Neutrophil (primary cell): ENCODE measurements around the gene FBXO22.
"Not testable (repeated sequence)": the region's sequence is repeated elsewhere in the genome, so short reads cannot be mapped to it uniquely, and the experiment has no call there.

Experiments
- H3K27ac ChIP-seq: fragments of 200-600 bp; sonication (generic); 2 replicates; pipeline ENCODE4 v1.5.1; 2016; ENCODE audit warnings: mild to moderate bottlenecking, moderate library complexity
- H3K27me3 ChIP-seq: fragments of 200-600 bp; sonication (generic); 2 replicates; pipeline ENCODE4 v1.6.0; 2016; ENCODE audit warnings: mild to moderate bottlenecking
- H3K36me3 ChIP-seq: fragments of 200-600 bp; sonication (generic); 2 replicates; pipeline ENCODE4 v1.5.1; 2017
- H3K4me1 ChIP-seq, 2 experiments: fragments of 200-600 bp in 1 of 2; sonication (generic) in 1 of 2; 1 replicate in 1 of 2; 2 replicates in 1 of 2; pipeline versions ENCODE4 v1.5.1 to v1.6.1; 2013 to 2016; ENCODE audit warnings: low read depth in 1 of 2, low read length in 1 of 2, mild to moderate bottlenecking in 1 of 2, moderate library complexity in 1 of 2; ENCODE audit not compliant: control insufficient read depth in 1 of 2, insufficient read depth in 1 of 2
- H3K4me3 ChIP-seq, 2 experiments: fragments of 200-600 bp in 1 of 2; sonication (generic) in 1 of 2; 1 replicate in 1 of 2; 2 replicates in 1 of 2; pipeline ENCODE4 v1.5.1; 2013 to 2016; ENCODE audit warnings: low read depth in 1 of 2, low read length in 1 of 2, mild to moderate bottlenecking in 1 of 2, moderate library complexity in 1 of 2
- H3K9me3 ChIP-seq: fragments of 200-600 bp; sonication (generic); 2 replicates; pipeline ENCODE4 v1.5.1; 2016
- CTCF ChIP-seq: fragments of 200-600 bp; sonication (generic); IDR thresholded peaks from 2 replicates; pipeline ENCODE4 v1.5.1; 2016; ENCODE audit warnings: antibody characterized with exemption

Gene FBXO22

GRCh38 chr15:75903331-75904239, at the start of gene FBXO22:
Gene FBXO22 (plus strand): TSS chr15:75903878. CDS start chr15:75903964, 86 bp downstream.
- H3K9me3 ChIP-seq: no peaks in the 10 kb centered on the region
- peak within 1 kb of the TSS; percentile 83 to 86 for H3K4me3 ChIP-seq
- peak within 1 kb of the TSS; percentile 83 for H3K27ac ChIP-seq
- peaks cover 14 to 20% of the 10 kb centered on the region in 2 experiments for H3K4me1 ChIP-seq
- no peaks in the 10 kb centered on the region for H3K27me3 ChIP-seq
- peaks cover 12% of the 10 kb centered on the region for H3K36me3 ChIP-seq
- peak; percentile 43 for TF ChIP-seq CTCF

GRCh38 chr15:75857886-75858285, 45.8 kb upstream of the FBXO22 start:
- TF ChIP-seq CTCF: no peak
- Histone ChIP-seq H3K36me3 (no peaks in the 10 kb centered on the region), H3K4me3 (no peak overlapping the region), H3K27ac (no peak overlapping the region), H3K27me3 (no peaks in the 10 kb centered on the region), H3K4me1 (no peaks in the 10 kb centered on the region), H3K9me3 (no peaks in the 10 kb centered on the region)

- Histone ChIP-seq H3K9me3 (no peaks in the 10 kb centered on the region), H3K27me3 (no peaks in the 10 kb centered on the region), H3K4me1 (no peaks in the 10 kb centered on the region), H3K27ac (no peak overlapping the region), H3K36me3 (no peaks in the 10 kb centered on the region), H3K4me3 (no peak overlapping the region)
- TF ChIP-seq CTCF: no peak
These were observed 41.8 kb upstream of the FBXO22 start for GRCh38 chr15:75861750-75862402.

DNA sequence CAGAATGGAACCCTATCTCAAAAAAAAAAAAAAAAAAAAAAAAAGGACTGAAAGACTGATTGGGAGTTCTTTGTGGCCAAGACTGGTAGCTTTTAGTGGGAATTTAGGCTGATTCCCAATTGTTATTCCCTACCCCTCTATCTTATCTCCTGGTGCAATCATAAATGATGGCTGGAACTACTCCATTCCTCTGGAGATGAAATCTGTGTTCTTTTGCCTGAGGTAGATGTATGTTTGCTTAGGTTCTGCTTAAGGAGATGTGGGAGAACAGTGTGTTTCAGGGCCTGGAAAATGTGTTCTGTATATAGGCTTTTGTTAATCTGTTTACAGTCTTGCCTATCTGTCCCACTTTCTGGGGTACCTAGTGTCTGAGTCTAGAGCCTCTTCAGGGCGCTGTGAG, 40.9 kb upstream of the FBXO22 start:
- Histone ChIP-seq H3K9me3 (no peaks in the 10 kb centered on the region), H3K4me3 (no peak overlapping the region), H3K4me1 (peaks cover 0 to 3% of the 10 kb centered on the region in 2 experiments), H3K36me3 (no peaks in the 10 kb centered on the region), H3K27me3 (no peaks in the 10 kb centered on the region), H3K27ac (no peak overlapping the region)
- no peak for TF ChIP-seq CTCF

DNA sequence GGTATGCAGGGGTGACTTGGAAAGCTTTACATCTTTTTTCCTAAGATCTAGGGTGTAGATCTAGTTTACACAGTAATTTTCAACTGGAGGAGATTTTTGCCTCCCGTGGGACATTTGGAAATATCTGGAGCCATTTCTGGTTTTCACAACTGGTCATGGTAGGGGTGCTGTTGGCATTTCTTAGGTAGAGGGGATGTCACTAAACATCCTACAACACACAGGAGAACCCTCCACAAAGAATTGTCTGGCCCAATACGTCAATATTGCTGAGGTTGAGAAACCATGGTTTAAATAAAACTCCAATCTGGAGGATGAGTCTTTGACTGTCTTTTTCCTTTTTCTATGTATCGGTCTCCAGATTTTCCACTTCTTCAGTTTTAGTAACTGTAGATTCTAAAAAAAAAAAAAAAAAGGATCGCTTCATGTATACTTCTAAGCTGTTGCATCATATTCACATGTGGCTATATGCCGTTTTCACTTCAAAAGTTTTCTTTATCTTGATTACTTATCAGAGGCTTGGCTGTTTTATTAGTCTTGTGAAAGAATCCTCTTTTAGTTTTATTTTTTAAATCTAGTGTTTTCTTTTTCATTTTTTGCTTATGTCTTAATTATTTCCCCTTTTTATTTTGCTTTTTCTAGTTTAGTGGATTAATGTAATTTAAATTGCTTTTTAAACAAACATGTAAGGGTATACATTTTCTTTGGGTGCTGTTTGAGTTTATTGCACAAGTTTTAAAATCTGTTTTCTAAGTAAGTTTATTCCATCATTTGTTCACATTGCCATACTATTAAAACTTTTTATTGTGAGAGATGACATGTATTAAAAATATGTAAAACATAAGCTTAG, 39.2 kb upstream of the FBXO22 start:
- Histone ChIP-seq H3K9me3 (no peaks in the 10 kb centered on the region), H3K4me1 (peaks cover 0 to 3% of the 10 kb centered on the region in 2 experiments), H3K36me3 (no peaks in the 10 kb centered on the region), H3K27me3 (no peaks in the 10 kb centered on the region), H3K27ac (no peak overlapping the region), H3K4me3 (no peak overlapping the region)
- no peak for TF ChIP-seq CTCF

- H3K4me3 ChIP-seq, H3K27ac ChIP-seq, H3K36me3 ChIP-seq: not testable (repeated sequence)
These were observed 37.6 kb upstream of the FBXO22 start for GRCh38 chr15:75866045-75866444.

More at GRCh38 chr15:75866045-75866444, 37.6 kb upstream of the FBXO22 start:
- not testable (repeated sequence) for H3K27me3 ChIP-seq, H3K9me3 ChIP-seq, H3K4me1 ChIP-seq
